Measurements from ENCODE around the gene CXCL13. TPM values are rescaled to one million over a fixed set of nuclear protein-coding genes. Genes with fewer than 3 reads are reported as not detected.
"Not testable (repeated sequence)": the region's sequence is repeated elsewhere in the genome, so short reads cannot be mapped to it uniquely, and the experiment has no call there.

Gene CXCL13
- total RNA-seq, 4 donors from 2014 or later: 0.42 to 5.9 (median 0.90) TPM; not detected in 1

DNA sequence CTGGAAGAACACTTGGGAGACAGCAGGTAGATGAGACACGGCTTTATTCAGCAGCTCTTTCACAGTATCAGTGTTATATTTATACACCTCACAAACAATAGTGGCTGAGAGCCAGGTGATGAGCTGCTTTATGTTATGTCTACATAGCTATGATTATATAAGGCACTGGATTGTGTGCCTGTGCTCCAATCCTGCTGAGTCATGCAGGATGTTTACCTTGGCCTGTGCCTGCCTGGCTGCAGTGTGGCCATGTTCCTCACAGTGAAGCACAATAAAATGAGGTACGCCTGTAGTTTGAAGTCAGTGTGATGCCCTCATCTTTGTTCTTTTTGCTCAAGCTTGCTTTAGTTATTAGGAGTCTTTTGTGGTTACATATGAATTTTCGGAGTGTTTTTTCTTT lies 31.3 kb downstream of the CXCL13 start:
- no peak for DNase-seq (ENCODE audit: low spot score in 2 of 2)
- H3K27me3 ChIP-seq: no peaks in the 10 kb centered on the region
- TF ChIP-seq EP300 (IDR thresholded peaks at IDR 0.05): no peak
- TF ChIP-seq, protein P1, sequence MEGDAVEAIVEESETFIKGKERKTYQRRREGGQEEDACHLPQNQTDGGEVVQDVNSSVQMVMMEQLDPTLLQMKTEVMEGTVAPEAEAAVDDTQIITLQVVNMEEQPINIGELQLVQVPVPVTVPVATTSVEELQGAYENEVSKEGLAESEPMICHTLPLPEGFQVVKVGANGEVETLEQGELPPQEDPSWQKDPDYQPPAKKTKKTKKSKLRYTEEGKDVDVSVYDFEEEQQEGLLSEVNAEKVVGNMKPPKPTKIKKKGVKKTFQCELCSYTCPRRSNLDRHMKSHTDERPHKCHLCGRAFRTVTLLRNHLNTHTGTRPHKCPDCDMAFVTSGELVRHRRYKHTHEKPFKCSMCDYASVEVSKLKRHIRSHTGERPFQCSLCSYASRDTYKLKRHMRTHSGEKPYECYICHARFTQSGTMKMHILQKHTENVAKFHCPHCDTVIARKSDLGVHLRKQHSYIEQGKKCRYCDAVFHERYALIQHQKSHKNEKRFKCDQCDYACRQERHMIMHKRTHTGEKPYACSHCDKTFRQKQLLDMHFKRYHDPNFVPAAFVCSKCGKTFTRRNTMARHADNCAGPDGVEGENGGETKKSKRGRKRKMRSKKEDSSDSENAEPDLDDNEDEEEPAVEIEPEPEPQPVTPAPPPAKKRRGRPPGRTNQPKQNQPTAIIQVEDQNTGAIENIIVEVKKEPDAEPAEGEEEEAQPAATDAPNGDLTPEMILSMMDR (IDR thresholded peaks at IDR 0.05): no peak
- no peak for TF ChIP-seq POLR2A (IDR thresholded peaks at IDR 0.05)
- H3K4me1 ChIP-seq: no peaks in the 10 kb centered on the region
- no peak overlapping the region for H3K4me3 ChIP-seq
- no peak overlapping the region for H3K27ac ChIP-seq
- no peaks in the 10 kb centered on the region for H3K9me3 ChIP-seq
- no peaks in the 10 kb centered on the region for H3K36me3 ChIP-seq
- WGBS, 2 donors: 67 to 69% methylated on average over 3 of the region's 3 CpGs

DNA sequence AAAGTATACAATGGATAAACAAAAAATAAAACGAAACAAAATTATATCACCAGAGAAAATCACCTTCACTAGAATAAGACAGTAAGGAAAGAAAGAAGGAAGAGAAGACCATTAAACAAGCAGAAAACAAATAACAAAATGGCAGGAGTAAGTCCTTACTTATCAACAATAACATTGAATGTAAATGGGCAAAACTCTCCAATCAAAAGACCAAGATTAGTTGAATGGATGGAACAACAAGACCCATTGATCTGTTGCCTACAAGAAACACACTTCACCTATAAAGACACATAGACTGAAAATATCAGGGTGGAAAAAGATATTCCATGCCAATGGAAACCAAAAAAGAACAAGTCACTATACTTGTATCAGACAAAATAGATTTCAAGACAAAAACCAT lies 38.4 kb downstream of the CXCL13 start:
- peaks cover 0 to 25% (median 2%) of the 10 kb centered on the region in 4 donors for H3K9me3 ChIP-seq
- not testable (repeated sequence) for H3K27ac ChIP-seq; H3K4me1 ChIP-seq; H3K36me3 ChIP-seq; DNase-seq (ENCODE audit: low spot score in 2 of 2); H3K4me3 ChIP-seq; H3K27me3 ChIP-seq
- 89 to 91% methylated on average over 1 of the region's 1 CpG for WGBS, 2 donors

DNA sequence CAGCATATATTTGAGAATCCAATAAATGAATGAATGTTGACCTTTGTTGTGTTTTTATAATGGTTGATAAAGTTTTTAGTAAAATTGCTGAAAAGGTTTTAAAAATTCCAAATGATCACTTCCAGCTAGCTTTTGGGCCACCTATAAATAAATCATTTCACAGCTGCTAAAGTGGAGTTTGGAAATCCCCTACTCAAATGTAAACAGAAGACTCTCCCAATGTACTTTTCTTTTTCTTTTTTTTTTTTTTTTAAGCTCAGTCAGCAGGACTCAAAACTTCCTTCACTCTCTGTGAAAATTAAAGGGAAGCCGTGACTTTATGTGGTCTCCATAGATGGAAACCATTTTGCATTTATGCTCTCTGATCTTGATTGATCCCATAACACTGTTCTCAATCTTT lies 45.2 kb downstream of the CXCL13 start:
- H3K4me1 ChIP-seq: peaks cover 0 to 14% (median 3%) of the 10 kb centered on the region in 4 donors
- 59 to 86% methylated on average over 1 of the region's 1 CpG for WGBS, 2 donors
- no peak overlapping the region for H3K4me3 ChIP-seq
- no peak for TF ChIP-seq POLR2A (IDR thresholded peaks at IDR 0.05)
- no peak for TF ChIP-seq EP300 (IDR thresholded peaks at IDR 0.05)
- TF ChIP-seq, protein P1 (IDR thresholded peaks at IDR 0.05): no peak
- H3K9me3 ChIP-seq: peaks cover 0 to 12% (median 0%) of the 10 kb centered on the region in 4 donors
- no peak for DNase-seq (ENCODE audit: low spot score in 2 of 2)
- H3K27me3 ChIP-seq: no peaks in the 10 kb centered on the region
- no peaks in the 10 kb centered on the region for H3K36me3 ChIP-seq
- no peak overlapping the region for H3K27ac ChIP-seq

DNA sequence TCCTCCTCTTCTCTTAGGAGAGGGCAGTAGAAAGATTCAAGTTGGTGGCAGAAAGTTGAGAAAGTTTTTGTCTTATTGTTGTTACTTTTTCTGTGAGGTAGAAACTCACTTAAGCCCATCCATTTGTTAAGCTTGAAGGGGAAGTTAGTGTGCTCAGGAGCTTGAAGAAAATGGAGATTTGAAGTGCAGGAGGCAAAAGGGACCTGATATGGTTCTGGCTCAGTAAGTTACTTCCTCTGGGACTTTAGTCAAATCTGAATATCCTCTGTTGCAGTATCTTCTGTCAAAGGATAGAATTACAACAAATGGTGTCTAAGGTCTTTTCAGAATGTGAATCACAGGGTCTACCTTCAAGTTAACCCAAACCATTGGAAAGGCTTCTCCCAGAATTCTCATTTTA lies 46.2 kb downstream of the CXCL13 start:
- Histone ChIP-seq H3K27ac (peak overlapping the region in 2 of 4 donors; percentile 13 to 60), H3K9me3 (peaks cover 0 to 2% (median 0%) of the 10 kb centered on the region in 4 donors), H3K4me3 (no peak overlapping the region), H3K36me3 (no peaks in the 10 kb centered on the region), H3K27me3 (no peaks in the 10 kb centered on the region), H3K4me1 (peaks cover 0 to 14% (median 3%) of the 10 kb centered on the region in 4 donors)
- TF ChIP-seq, protein P1 (IDR thresholded peaks at IDR 0.05): no peak
- TF ChIP-seq EP300 (IDR thresholded peaks at IDR 0.05) (no peak), POLR2A (IDR thresholded peaks at IDR 0.05) (no peak)
- no peak for DNase-seq (ENCODE audit: low spot score in 2 of 2)

DNA sequence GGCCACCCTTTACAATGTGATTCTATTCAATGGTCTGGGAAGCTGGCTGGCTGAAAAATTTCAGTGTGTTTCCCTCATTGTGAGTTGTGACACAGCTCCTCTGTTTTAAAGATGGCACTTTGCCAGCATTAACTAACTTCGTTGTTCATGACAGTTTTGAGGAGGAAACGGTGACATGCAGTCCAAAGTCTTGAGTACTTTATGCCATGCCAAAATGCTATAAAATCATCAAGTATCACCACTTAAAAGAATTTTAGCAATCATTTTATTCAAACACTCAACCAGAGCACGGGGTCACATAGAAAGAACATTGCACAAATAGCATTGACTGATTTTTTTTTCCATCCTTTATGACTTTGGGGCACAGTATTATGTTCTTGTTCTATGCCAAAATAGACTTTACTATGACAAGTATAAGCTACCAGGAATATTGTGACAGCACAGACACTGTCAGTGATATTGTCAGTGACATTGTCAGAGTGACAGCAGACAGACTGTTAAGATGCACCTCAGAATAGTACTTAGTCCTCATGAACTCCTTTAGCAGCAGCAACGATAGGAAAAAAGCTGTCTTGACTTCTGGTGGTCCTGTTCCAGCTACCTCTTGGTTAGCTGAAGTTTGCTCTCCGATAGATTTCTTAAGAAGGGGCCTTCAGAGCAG lies 46.7 kb downstream of the CXCL13 start:
- 33 to 41% methylated on average over 5 of the region's 5 CpGs for WGBS, 2 donors
- Histone ChIP-seq H3K9me3 (no peaks in the 10 kb centered on the region), H3K4me1 (peaks cover 0 to 14% (median 3%) of the 10 kb centered on the region in 4 donors), H3K27me3 (no peaks in the 10 kb centered on the region), H3K36me3 (no peaks in the 10 kb centered on the region), H3K4me3 (no peak overlapping the region), H3K27ac (peak overlapping the region in 1 of 4 donors; percentile 13)
- no peak for DNase-seq (ENCODE audit: low spot score in 2 of 2)
- TF ChIP-seq, protein P1 (IDR thresholded peaks at IDR 0.05): no peak
- TF ChIP-seq POLR2A (IDR thresholded peaks at IDR 0.05) (no peak), EP300 (IDR thresholded peaks at IDR 0.05) (no peak)

Measured in tibial nerve (tissue), 4 donors.